Measurements from ENCODE around the gene FAM216B. TPM values are rescaled to one million over a fixed set of nuclear protein-coding genes. Genes with fewer than 3 reads are reported as not detected.

FAM216B gene
- polyA plus RNA-seq, 2 donors: not detected

DNA sequence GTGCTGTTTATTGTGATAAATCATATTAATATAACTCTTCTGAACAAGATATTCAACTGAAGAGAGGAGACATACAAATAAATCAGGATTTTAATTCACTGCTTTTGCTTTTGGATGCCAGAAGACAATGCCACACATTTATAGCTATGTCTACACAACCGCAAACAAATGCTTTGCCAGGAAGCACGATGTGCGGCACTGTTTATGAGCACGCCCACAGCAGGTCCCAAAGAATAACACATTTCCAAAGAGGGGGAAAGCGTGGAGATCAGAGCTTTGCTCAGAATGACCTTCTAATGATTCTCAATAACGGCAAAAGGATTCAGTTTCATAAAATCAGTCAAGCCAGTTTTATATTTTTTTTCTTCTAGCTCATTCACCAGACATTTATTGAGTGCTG, 16.7 kb downstream of the FAM216B start:
- 53 to 61% methylated on average over 6 of the region's 6 CpGs for WGBS, 2 donors
- Histone ChIP-seq H3K36me3 (ENCODE audit: control insufficient read depth in 2 of 2, insufficient read depth in 2 of 2, low read length in 1 of 2) (no peaks in the 10 kb centered on the region), H3K4me3 (ENCODE audit: low read depth in 1 of 2, low read length in 2 of 2) (no peak overlapping the region), H3K27me3 (ENCODE audit: control insufficient read depth in 1 of 2, insufficient read depth in 2 of 2, low read length in 2 of 2) (peaks cover 0 to 2% of the 10 kb centered on the region in 2 donors), H3K9me3 (ENCODE audit: control insufficient read depth in 2 of 2, insufficient read depth in 1 of 2, low read depth in 1 of 2, low read length in 1 of 2) (peaks cover 0 to 3% of the 10 kb centered on the region in 2 donors), H3K27ac (ENCODE audit: low read depth in 2 of 2, low read length in 1 of 2) (no peak overlapping the region), H3K4me1 (ENCODE audit: control insufficient read depth in 2 of 2, insufficient read depth in 2 of 2, low read length in 1 of 2) (no peaks in the 10 kb centered on the region)

DNA sequence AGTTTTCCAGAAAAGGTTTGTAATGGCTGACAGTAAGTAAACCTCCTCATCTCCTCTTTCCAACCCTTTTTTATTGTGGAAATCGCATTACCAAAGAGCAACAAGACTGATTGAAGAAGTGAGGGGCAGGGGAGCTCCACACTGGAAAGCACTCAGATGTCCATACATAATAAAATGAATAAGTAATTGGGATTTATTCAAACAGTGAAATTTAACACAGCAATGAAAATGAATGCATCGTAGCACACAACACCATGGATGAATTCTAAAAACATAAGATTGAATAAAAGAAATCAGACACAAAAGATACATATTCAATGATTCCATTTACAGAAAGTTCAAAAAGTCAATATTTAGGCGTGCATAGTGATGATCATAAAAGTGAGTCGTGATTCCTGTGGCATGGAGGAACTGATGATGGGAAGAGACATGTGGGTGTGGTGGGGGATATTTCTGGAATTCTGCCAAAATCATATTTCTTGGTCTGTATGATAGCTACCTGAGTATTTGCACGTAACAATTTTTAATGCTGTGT, 18.8 kb downstream of the FAM216B start:
- H3K4me1 ChIP-seq (ENCODE audit: control insufficient read depth in 2 of 2, insufficient read depth in 2 of 2, low read length in 1 of 2): no peaks in the 10 kb centered on the region
- no peak overlapping the region for H3K27ac ChIP-seq (ENCODE audit: low read depth in 2 of 2, low read length in 1 of 2)
- H3K4me3 ChIP-seq (ENCODE audit: low read depth in 1 of 2, low read length in 2 of 2): no peak overlapping the region
- H3K27me3 ChIP-seq (ENCODE audit: control insufficient read depth in 1 of 2, insufficient read depth in 2 of 2, low read length in 2 of 2): peaks cover 0 to 2% of the 10 kb centered on the region in 2 donors
- no peaks in the 10 kb centered on the region for H3K36me3 ChIP-seq (ENCODE audit: control insufficient read depth in 2 of 2, insufficient read depth in 2 of 2, low read length in 1 of 2)
- no peaks in the 10 kb centered on the region for H3K9me3 ChIP-seq (ENCODE audit: control insufficient read depth in 2 of 2, insufficient read depth in 1 of 2, low read depth in 1 of 2, low read length in 1 of 2)
- WGBS, 2 donors: 52 to 54% methylated on average over 5 of the region's 5 CpGs

DNA sequence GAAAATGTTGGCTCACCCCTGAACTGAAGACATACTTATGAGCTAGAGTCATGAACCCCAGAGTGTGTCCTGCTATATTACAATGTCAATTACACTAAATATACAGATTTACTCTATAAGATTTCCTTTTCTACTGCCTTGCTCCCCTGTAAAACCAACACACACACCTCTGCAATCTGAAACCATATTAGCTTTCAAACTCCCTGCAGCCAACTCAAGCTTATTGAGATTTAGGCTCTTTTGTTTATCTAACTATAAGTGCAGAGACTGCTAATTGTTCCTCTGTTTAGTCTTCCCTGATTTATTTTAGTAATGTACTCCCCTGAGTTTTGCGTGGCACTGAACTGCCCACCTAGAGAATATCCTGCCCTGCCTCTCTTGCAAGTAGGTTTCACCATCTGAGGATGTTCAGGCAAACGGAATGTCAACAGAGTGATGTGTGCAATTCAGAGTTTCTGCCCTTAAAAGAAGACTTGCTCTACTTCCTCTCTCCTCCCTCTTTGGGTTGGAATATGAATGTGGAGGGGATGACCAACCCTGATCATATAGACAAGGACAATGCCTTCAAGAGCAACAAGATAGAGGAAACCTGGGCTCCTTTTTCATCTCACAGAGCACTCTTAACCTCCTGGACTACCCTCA, 22.3 kb downstream of the FAM216B start:
- H3K9me3 ChIP-seq (ENCODE audit: control insufficient read depth in 2 of 2, insufficient read depth in 1 of 2, low read depth in 1 of 2, low read length in 1 of 2): no peaks in the 10 kb centered on the region
- WGBS, 2 donors: 50 to 63% methylated on average over 2 of the region's 2 CpGs
- no peaks in the 10 kb centered on the region for H3K36me3 ChIP-seq (ENCODE audit: control insufficient read depth in 2 of 2, insufficient read depth in 2 of 2, low read length in 1 of 2)
- no peaks in the 10 kb centered on the region for H3K27me3 ChIP-seq (ENCODE audit: control insufficient read depth in 1 of 2, insufficient read depth in 2 of 2, low read length in 2 of 2)
- no peak overlapping the region for H3K4me3 ChIP-seq (ENCODE audit: low read depth in 1 of 2, low read length in 2 of 2)
- H3K4me1 ChIP-seq (ENCODE audit: control insufficient read depth in 2 of 2, insufficient read depth in 2 of 2, low read length in 1 of 2): no peaks in the 10 kb centered on the region
- no peak overlapping the region for H3K27ac ChIP-seq (ENCODE audit: low read depth in 2 of 2, low read length in 1 of 2)

DNA sequence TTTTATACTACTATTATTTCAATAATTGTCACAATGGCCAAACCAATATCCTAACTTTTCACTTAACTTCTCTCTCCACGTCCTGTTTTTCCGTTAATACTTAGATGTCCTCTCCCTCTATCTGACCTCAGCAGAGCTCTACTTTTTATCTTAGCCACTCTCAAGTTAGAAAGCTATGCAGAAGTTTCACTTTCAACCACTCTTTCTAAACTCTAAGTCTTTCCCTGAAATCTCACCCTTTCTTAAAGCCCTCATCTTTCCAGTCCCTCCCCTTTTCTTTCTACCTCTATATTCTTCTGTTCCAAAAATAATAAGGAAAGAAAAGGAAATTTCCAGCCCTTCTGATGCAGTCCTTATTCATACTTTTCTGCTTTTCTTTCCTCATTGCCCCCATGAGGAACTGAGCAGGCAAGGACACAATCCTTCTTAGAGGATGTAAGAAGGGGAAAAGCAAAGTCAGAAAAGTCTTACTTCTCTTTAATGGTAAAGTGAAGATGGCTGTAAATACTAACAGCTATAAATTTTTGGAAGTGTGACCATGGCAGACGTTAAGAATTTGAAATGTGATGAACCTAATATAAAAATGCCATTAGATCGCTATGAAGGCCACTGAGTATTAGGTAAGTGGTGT, 23.0 kb downstream of the FAM216B start:
- Histone ChIP-seq H3K4me3 (ENCODE audit: low read depth in 1 of 2, low read length in 2 of 2) (no peak overlapping the region), H3K27me3 (ENCODE audit: control insufficient read depth in 1 of 2, insufficient read depth in 2 of 2, low read length in 2 of 2) (no peaks in the 10 kb centered on the region), H3K9me3 (ENCODE audit: control insufficient read depth in 2 of 2, insufficient read depth in 1 of 2, low read depth in 1 of 2, low read length in 1 of 2) (no peaks in the 10 kb centered on the region), H3K36me3 (ENCODE audit: control insufficient read depth in 2 of 2, insufficient read depth in 2 of 2, low read length in 1 of 2) (no peaks in the 10 kb centered on the region), H3K4me1 (ENCODE audit: control insufficient read depth in 2 of 2, insufficient read depth in 2 of 2, low read length in 1 of 2) (no peaks in the 10 kb centered on the region), H3K27ac (ENCODE audit: low read depth in 2 of 2, low read length in 1 of 2) (no peak overlapping the region)
- 68 to 71% methylated on average over 4 of the region's 4 CpGs for WGBS, 2 donors

DNA sequence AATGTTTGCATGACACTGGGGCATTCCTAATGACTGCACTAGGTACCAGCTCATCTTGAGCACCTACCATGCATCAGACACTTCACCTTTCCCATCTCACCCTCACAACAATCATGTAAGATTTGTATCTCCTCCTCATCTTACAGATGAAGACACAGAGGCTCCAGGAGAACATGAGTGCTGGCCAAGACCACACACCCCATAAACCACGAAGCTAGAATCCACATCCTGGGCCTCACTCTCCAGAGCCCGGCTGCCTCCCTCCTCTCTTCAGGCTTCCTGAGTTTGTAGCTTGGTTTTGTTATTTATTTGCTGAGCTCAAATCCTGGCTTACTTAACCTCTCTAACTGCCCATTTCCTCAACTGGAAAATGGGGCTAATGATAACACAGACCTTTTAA, 25.9 kb downstream of the FAM216B start:
- H3K36me3 ChIP-seq (ENCODE audit: control insufficient read depth in 2 of 2, insufficient read depth in 2 of 2, low read length in 1 of 2): no peaks in the 10 kb centered on the region
- H3K27me3 ChIP-seq (ENCODE audit: control insufficient read depth in 1 of 2, insufficient read depth in 2 of 2, low read length in 2 of 2): no peaks in the 10 kb centered on the region
- H3K4me3 ChIP-seq (ENCODE audit: low read depth in 1 of 2, low read length in 2 of 2): no peak overlapping the region
- H3K9me3 ChIP-seq (ENCODE audit: control insufficient read depth in 2 of 2, insufficient read depth in 1 of 2, low read depth in 1 of 2, low read length in 1 of 2): no peaks in the 10 kb centered on the region
- WGBS, 2 donors: 57 to 60% methylated on average over 2 of the region's 2 CpGs
- H3K4me1 ChIP-seq (ENCODE audit: control insufficient read depth in 2 of 2, insufficient read depth in 2 of 2, low read length in 1 of 2): no peaks in the 10 kb centered on the region
- H3K27ac ChIP-seq (ENCODE audit: low read depth in 2 of 2, low read length in 1 of 2): no peak overlapping the region

DNA sequence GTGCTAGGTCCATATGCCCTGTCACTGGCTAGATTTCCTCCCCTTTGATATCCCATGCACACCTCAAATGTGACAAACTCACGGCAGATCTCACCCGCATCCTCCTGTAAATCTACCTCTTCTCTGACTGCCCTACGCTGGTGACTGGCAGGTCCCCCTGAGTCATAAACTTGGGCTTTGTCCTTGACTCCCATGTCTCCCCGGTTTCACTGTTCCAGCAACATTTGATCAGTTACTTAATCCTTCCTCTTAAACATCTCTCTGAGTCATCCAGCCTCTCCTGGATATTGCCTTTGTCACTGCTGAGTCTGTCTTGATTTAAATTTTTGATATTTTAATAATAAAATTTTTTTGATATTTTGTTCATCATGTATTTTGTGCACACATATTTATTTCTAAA, 26.5 kb downstream of the FAM216B start:
- 59 to 66% methylated on average over 4 of the region's 4 CpGs for WGBS, 2 donors
- Histone ChIP-seq H3K4me3 (ENCODE audit: low read depth in 1 of 2, low read length in 2 of 2) (no peak overlapping the region), H3K27ac (ENCODE audit: low read depth in 2 of 2, low read length in 1 of 2) (no peak overlapping the region), H3K4me1 (ENCODE audit: control insufficient read depth in 2 of 2, insufficient read depth in 2 of 2, low read length in 1 of 2) (no peaks in the 10 kb centered on the region), H3K36me3 (ENCODE audit: control insufficient read depth in 2 of 2, insufficient read depth in 2 of 2, low read length in 1 of 2) (no peaks in the 10 kb centered on the region), H3K9me3 (ENCODE audit: control insufficient read depth in 2 of 2, insufficient read depth in 1 of 2, low read depth in 1 of 2, low read length in 1 of 2) (no peaks in the 10 kb centered on the region), H3K27me3 (ENCODE audit: control insufficient read depth in 1 of 2, insufficient read depth in 2 of 2, low read length in 2 of 2) (no peaks in the 10 kb centered on the region)

DNA sequence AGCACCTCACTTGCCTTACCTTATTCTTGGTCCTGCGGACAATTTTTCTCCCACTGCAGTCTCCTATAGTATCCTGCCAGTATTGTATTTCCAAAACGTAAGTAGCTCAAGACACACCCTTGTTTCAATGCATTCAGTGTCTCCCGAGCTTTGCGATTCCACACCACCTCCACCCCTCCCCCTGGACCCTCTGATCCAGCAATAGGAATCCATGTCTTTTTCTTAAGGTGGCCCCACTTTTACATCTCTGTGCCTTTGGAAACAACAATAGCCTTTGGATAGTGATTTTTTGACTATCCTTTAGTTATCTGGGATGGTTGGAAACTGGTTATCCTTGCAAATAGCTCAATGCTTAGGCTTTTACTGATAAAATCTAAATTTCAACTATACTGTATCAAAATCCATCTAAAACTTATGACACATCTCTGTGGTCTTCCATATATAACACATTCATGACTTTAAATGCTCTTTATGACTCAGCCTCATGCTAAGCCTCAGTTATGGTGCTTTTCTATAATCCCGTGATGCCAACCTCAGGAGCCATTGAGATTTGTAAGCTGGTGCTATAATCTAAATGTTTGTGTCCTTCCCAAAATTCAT, 27.1 kb downstream of the FAM216B start:
- no peaks in the 10 kb centered on the region for H3K4me1 ChIP-seq (ENCODE audit: control insufficient read depth in 2 of 2, insufficient read depth in 2 of 2, low read length in 1 of 2)
- no peaks in the 10 kb centered on the region for H3K27me3 ChIP-seq (ENCODE audit: control insufficient read depth in 1 of 2, insufficient read depth in 2 of 2, low read length in 2 of 2)
- no peak overlapping the region for H3K27ac ChIP-seq (ENCODE audit: low read depth in 2 of 2, low read length in 1 of 2)
- WGBS, 2 donors: 67 to 69% methylated on average over 5 of the region's 5 CpGs
- H3K9me3 ChIP-seq (ENCODE audit: control insufficient read depth in 2 of 2, insufficient read depth in 1 of 2, low read depth in 1 of 2, low read length in 1 of 2): no peaks in the 10 kb centered on the region
- no peaks in the 10 kb centered on the region for H3K36me3 ChIP-seq (ENCODE audit: control insufficient read depth in 2 of 2, insufficient read depth in 2 of 2, low read length in 1 of 2)
- H3K4me3 ChIP-seq (ENCODE audit: low read depth in 1 of 2, low read length in 2 of 2): no peak overlapping the region

DNA sequence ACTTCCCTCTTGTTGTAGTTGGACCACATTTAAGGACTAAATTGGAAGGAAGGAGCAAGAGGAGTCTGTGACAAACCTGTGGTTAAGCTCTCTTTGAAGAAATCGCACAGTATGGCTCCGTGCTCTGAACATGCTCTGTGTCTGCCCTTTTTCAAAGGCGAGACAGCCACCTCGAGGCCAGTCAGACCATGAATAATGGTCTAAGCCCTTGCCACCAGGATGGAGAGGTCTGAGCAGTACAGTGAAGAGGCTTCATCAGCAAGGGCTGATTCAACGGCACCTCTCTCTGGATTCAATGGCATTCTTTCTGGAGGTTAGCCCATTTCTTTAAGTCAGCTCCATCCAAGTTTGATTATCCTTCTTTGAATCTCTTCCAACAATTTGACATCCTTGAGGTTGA, 30.9 kb downstream of the FAM216B start:
- Histone ChIP-seq H3K36me3 (ENCODE audit: control insufficient read depth in 2 of 2, insufficient read depth in 2 of 2, low read length in 1 of 2) (no peaks in the 10 kb centered on the region), H3K27ac (ENCODE audit: low read depth in 2 of 2, low read length in 1 of 2) (no peak overlapping the region), H3K9me3 (ENCODE audit: control insufficient read depth in 2 of 2, insufficient read depth in 1 of 2, low read depth in 1 of 2, low read length in 1 of 2) (no peaks in the 10 kb centered on the region), H3K4me1 (ENCODE audit: control insufficient read depth in 2 of 2, insufficient read depth in 2 of 2, low read length in 1 of 2) (no peaks in the 10 kb centered on the region), H3K27me3 (ENCODE audit: control insufficient read depth in 1 of 2, insufficient read depth in 2 of 2, low read length in 2 of 2) (no peaks in the 10 kb centered on the region), H3K4me3 (ENCODE audit: low read depth in 1 of 2, low read length in 2 of 2) (no peak overlapping the region)
- 79 to 85% methylated on average over 5 of the region's 5 CpGs for WGBS, 2 donors

DNA sequence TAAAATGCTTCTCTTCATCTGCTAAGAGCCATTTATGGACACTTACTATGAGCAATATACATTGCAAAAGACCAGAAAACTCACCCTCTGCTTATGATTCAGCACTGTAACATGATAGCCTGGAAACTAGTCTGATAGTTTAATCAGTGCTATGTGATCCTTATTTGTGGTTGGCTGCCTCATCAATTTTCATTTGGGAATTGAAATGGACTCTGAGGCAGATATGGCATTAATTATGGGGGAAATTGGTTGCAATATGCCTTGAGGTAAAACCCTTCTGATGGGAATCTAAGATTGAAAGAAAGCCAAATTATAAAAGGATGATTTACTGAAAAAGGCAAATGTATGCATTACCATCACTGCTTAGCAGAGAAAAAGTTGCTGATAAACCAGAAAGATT, 33.5 kb downstream of the FAM216B start:
- no peaks in the 10 kb centered on the region for H3K36me3 ChIP-seq (ENCODE audit: control insufficient read depth in 2 of 2, insufficient read depth in 2 of 2, low read length in 1 of 2)
- H3K27me3 ChIP-seq (ENCODE audit: control insufficient read depth in 1 of 2, insufficient read depth in 2 of 2, low read length in 2 of 2): no peaks in the 10 kb centered on the region
- H3K4me1 ChIP-seq (ENCODE audit: control insufficient read depth in 2 of 2, insufficient read depth in 2 of 2, low read length in 1 of 2): no peaks in the 10 kb centered on the region
- no peak overlapping the region for H3K27ac ChIP-seq (ENCODE audit: low read depth in 2 of 2, low read length in 1 of 2)
- peaks cover 0 to 3% of the 10 kb centered on the region in 2 donors for H3K9me3 ChIP-seq (ENCODE audit: control insufficient read depth in 2 of 2, insufficient read depth in 1 of 2, low read depth in 1 of 2, low read length in 1 of 2)
- H3K4me3 ChIP-seq (ENCODE audit: low read depth in 1 of 2, low read length in 2 of 2): no peak overlapping the region

All from esophagus (tissue), 2 donors.